A673 (cell line): ENCODE measurements around the gene KCTD5.

Experiments used
- CTCF ChIP-seq: fragments of 300-800, 200-600 bp; sonication (generic); conservative IDR thresholded peaks from 2 replicates; pipeline ENCODE4 v1.5.1; 2017; ENCODE audit warnings: low read depth, mild to moderate bottlenecking, antibody characterized with exemption, low read length, moderate library complexity, mixed read lengths
- EZH2 ChIP-seq: fragments of 200-600 bp; sonication (generic); IDR thresholded peaks from 2 replicates; pipeline ENCODE4 v1.6.1; 2017; ENCODE audit warnings: borderline replicate concordance, low read depth, mild to moderate bottlenecking, mixed read lengths, antibody characterized with exemption, low read length; ENCODE audit not compliant: poor library complexity, severe bottlenecking

DNA sequence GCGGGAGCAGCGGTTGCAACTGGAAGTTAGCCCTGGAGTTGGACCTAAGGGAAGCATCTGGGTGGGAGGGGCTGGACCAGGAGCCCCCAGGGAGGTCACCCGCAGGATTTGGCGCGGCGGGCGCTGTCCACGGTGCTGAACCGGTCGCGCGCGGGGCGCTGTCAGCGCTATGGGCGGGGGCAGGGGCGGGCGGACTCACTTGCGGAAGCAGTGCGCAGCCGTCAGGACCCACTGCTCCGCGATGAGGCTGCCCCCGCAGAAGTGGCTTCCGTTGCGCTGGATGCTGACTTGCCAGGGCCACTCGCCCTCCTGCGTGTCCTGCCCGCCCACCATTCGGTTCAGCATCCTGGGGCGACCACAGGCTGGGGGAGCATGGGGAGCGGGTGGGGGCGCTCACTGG lies 33.2 kb downstream of the KCTD5 start:
- TF ChIP-seq CTCF: no peak
- no peak for TF ChIP-seq EZH2
